WERI-Rb-1 (cell line): Measurements from ENCODE around the gene MCHR1.

Experiments
- DNase-seq: peaks from one replicate; pipeline ENCODE4 v3.0.0-alpha.2; 2020
- H3K27ac ChIP-seq: fragments of 250-450 bp; sonication (Bioruptor Pico); 2 replicates; pipeline ENCODE4 v1.5.1; 2020; ENCODE audit warnings: mild to moderate bottlenecking, moderate library complexity
- H3K27me3 ChIP-seq: fragments of 250-450 bp; sonication (Bioruptor Pico); 2 replicates; pipeline ENCODE4 v1.5.1; 2021; ENCODE audit warnings: mild to moderate bottlenecking, low read depth, moderate library complexity; ENCODE audit not compliant: insufficient read depth, severe bottlenecking
- H3K36me3 ChIP-seq: fragments of 250-450 bp; sonication (Bioruptor Pico); 2 replicates; pipeline ENCODE4 v1.5.1; 2020; ENCODE audit warnings: mild to moderate bottlenecking, moderate library complexity
- H3K4me3 ChIP-seq: 2 replicates; pipeline ENCODE4 v1.5.1; 2011; ENCODE audit warnings: low read depth, mild to moderate bottlenecking, control low read depth, low read length
- H3K9me3 ChIP-seq: fragments of 250-450 bp; sonication (Bioruptor Pico); 2 replicates; pipeline ENCODE4 v1.5.1; 2021; ENCODE audit warnings: mild to moderate bottlenecking, moderate library complexity; ENCODE audit not compliant: severe bottlenecking
- TF ChIP-seq, protein P1 (sequence below): IDR thresholded peaks from 2 replicates; pipeline ENCODE4 v1.5.1; 2011; ENCODE audit warnings: low read depth, mild to moderate bottlenecking, control low read depth, inconsistent platforms, low read length

Gene MCHR1

DNA sequence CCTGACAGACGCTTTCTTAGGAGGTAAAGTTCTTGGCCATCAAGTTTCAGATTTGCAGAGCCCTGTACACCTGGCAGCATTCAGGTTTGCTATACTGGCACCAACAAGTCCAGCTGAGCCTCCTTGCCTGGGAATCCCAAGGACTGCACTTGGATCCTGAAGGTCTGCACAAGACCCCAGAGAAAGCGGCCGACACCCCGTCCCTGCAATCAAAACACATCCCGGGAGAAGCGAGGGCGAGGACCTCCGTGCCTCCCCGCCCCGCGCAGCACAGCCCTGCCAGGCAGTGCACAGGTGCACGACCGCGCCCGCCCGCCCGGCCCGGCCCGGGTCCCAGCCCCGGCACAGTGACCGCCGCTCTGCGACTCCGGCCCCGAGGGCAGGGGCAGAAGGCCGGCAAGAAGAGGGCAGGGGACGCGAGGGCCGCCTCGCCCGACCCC, 43.3 kb upstream of the MCHR1 start:
- no peaks in the 10 kb centered on the region for H3K27me3 ChIP-seq
- TF ChIP-seq, protein P1, sequence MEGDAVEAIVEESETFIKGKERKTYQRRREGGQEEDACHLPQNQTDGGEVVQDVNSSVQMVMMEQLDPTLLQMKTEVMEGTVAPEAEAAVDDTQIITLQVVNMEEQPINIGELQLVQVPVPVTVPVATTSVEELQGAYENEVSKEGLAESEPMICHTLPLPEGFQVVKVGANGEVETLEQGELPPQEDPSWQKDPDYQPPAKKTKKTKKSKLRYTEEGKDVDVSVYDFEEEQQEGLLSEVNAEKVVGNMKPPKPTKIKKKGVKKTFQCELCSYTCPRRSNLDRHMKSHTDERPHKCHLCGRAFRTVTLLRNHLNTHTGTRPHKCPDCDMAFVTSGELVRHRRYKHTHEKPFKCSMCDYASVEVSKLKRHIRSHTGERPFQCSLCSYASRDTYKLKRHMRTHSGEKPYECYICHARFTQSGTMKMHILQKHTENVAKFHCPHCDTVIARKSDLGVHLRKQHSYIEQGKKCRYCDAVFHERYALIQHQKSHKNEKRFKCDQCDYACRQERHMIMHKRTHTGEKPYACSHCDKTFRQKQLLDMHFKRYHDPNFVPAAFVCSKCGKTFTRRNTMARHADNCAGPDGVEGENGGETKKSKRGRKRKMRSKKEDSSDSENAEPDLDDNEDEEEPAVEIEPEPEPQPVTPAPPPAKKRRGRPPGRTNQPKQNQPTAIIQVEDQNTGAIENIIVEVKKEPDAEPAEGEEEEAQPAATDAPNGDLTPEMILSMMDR, result no peak
- H3K36me3 ChIP-seq, result peaks cover 3% of the 10 kb centered on the region
- peak overlapping the region; percentile 92 for H3K4me3 ChIP-seq
- no peaks in the 10 kb centered on the region for H3K9me3 ChIP-seq
- peak overlapping the region; percentile 78 for H3K27ac ChIP-seq
- DNase-seq, result no peak

DNA sequence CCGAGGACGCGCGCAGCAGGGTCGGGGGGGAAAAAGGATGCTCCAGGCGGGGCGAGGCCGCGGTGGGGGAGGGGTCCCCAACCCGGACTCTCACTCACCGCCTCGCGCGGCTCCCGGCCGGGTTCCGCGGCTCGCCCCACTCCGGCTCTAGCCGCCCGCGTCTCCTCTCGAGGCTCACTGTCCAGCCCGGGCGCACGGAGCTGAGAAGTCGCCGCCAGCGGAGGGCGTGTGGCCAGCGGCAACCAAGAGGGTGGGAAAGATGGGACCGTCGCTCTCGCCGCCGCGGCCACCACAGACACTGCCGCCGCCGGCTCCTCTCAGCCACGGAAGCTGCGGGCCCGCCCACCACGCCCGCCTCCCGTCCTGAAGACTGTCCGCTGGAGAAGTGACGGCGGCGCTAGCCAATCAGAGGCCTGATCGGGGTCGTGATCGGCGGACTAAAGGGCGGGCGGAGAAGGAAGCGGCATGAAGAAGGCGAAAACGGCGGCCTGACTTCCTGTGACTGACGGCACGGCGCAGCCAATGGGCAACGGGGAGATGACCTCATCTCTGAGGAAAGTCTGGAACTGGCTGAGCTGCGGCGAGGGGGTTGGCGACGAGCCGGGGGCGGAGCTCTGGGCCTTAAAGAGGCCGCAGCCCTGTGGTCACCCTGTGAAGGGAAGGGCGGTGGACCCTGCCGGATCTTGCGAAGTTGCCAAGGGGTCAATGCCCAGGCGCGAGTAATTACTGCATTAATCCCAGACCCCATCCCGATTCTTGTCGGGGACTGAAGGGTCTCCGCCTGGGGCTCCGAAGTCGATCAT, 42.7 kb upstream of the MCHR1 start, which contains the start of gene MRTFA:
Gene MRTFA (minus strand): TSS at position 340 of the 803 bp plus-strand sequence.
- Histone ChIP-seq H3K27ac (peak within 1 kb of the TSS; percentile 78), H3K4me3 (peak within 1 kb of the TSS; percentile 92), H3K36me3 (peaks cover 3% of the 10 kb centered on the region), H3K27me3 (no peaks in the 10 kb centered on the region), H3K9me3 (no peaks in the 10 kb centered on the region)
- TF ChIP-seq, protein P1, result no peak
- DNase-seq, result peak; percentile 100

DNA sequence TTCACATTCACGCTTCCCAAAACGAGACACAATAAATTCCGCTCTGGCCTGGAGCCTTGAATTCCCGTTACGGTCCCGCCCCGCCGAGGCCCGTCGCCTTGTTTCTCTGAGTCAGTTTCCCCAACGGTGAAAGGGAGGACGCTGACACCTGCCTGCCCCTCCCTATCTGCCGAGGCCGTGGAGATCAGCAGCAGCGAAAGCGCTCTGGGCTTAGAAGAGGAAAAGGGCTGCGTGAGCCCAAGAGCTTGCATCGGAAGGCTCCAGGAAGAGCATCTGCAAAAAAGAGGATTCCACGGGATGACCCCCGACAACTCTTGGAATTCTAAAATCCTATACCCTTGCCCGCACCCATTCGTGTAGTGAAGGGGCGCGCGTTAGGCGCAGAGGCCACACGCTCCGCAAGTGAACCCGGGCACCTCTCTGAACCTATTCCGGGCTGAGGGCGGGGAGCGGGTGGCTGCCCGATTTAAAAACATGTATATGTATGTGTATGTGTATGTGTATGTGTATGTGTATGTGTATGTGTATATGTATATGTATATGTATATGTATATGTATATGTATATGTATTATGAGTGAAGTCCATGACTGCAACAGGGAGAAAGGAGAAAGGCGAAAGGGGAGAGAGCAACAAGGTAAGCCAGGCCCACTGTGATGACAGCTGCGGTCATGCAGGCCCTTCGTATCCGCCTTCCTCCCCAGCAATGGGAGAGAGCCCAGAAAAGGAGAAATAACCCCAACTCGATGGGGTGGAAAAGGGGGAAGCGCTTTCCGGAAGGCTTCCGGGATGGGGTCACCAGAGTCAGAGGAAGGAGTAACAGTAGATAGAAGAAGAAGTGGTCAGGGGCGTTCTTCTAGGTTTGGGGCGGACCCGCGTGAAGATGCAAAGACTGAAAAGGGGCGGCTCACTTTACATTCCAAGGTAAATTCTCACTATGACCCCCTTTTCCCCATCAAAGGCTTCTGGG, 41.8 kb upstream of the MCHR1 start:
- TF ChIP-seq, protein P1, result no peak
- H3K27me3 ChIP-seq, result no peaks in the 10 kb centered on the region
- H3K27ac ChIP-seq, result peak overlapping the region; percentile 71
- no peaks in the 10 kb centered on the region for H3K9me3 ChIP-seq
- peaks cover 3% of the 10 kb centered on the region for H3K36me3 ChIP-seq
- peak; percentile 38 for DNase-seq
- peak overlapping the region; percentile 92 for H3K4me3 ChIP-seq

DNA sequence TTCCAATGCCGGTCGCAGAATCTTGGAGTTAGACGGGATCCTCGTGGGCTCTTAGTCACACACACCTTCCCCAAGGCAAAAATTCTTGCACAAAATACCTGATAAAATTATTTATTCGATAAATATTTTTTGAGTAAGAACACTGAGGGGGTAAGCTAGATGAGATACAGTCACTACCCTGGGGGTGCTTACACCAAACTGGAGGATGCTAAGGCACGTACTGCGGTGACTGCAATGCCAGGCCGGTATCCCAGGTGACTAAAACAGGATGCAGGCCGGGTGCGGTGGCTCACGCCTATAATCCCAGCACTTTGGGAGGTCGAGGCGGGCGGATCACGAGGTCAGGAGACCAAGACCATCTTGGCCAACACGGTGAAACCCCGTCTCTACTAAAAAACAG, 41.0 kb upstream of the MCHR1 start:
- DNase-seq, result no peak
- Histone ChIP-seq H3K27ac (no peak overlapping the region), H3K36me3 (peaks cover 3% of the 10 kb centered on the region), H3K27me3 (no peaks in the 10 kb centered on the region), H3K9me3 (no peaks in the 10 kb centered on the region), H3K4me3 (no peak overlapping the region)
- TF ChIP-seq, protein P1, result no peak

DNA sequence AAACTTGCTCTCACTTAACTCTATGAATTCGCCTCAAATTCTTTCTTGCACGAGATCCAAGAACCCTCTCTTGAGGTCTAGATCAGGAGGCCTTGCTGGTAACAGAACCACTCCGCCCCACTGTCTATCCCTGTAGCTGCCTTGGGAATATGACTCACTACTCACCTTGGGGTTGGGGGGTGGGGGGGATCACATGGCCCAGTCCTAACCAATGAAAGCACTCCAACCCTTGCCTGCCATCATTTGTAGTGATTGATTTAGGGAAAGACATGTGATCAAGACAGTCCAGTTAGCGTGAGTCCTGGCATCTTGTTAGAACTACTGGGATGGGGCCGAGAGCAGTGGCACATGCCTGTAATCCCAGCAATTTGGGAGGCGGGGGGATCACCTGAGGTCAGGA, 38.0 kb upstream of the MCHR1 start:
- TF ChIP-seq, protein P1, result no peak
- DNase-seq, result no peak
- Histone ChIP-seq H3K36me3 (no peaks in the 10 kb centered on the region), H3K4me3 (no peak overlapping the region), H3K27me3 (no peaks in the 10 kb centered on the region), H3K27ac (no peak overlapping the region), H3K9me3 (no peaks in the 10 kb centered on the region)
